Neutrophil (primary cell): Measurements from ENCODE around the gene DUSP8.

Experiments
- H3K27ac ChIP-seq: fragments of 200-600 bp; sonication (generic); 2 replicates; pipeline ENCODE4 v1.5.1; 2016; ENCODE audit warnings: mild to moderate bottlenecking, moderate library complexity
- H3K27me3 ChIP-seq: fragments of 200-600 bp; sonication (generic); 2 replicates; pipeline ENCODE4 v1.6.0; 2016; ENCODE audit warnings: mild to moderate bottlenecking
- H3K36me3 ChIP-seq: fragments of 200-600 bp; sonication (generic); 2 replicates; pipeline ENCODE4 v1.5.1; 2017
- H3K4me1 ChIP-seq, 2 experiments: fragments of 200-600 bp in 1 of 2; sonication (generic) in 1 of 2; 1 replicate in 1 of 2; 2 replicates in 1 of 2; pipeline versions ENCODE4 v1.5.1 to v1.6.1; 2013 to 2016; ENCODE audit warnings: low read depth in 1 of 2, low read length in 1 of 2, mild to moderate bottlenecking in 1 of 2, moderate library complexity in 1 of 2; ENCODE audit not compliant: control insufficient read depth in 1 of 2, insufficient read depth in 1 of 2
- H3K4me3 ChIP-seq, 2 experiments: fragments of 200-600 bp in 1 of 2; sonication (generic) in 1 of 2; 1 replicate in 1 of 2; 2 replicates in 1 of 2; pipeline ENCODE4 v1.5.1; 2013 to 2016; ENCODE audit warnings: low read depth in 1 of 2, low read length in 1 of 2, mild to moderate bottlenecking in 1 of 2, moderate library complexity in 1 of 2
- H3K9me3 ChIP-seq: fragments of 200-600 bp; sonication (generic); 2 replicates; pipeline ENCODE4 v1.5.1; 2016
- CTCF ChIP-seq: fragments of 200-600 bp; sonication (generic); IDR thresholded peaks from 2 replicates; pipeline ENCODE4 v1.5.1; 2016; ENCODE audit warnings: antibody characterized with exemption

DUSP8 gene

GRCh38 chr11:1560649-1561251 lies 11.3 kb downstream of the DUSP8 start:
- TF ChIP-seq CTCF, result no peak
- Histone ChIP-seq H3K27ac (no peak overlapping the region), H3K4me1 (no peaks in the 10 kb centered on the region), H3K36me3 (no peaks in the 10 kb centered on the region), H3K4me3 (no peak overlapping the region), H3K9me3 (no peaks in the 10 kb centered on the region), H3K27me3 (peaks cover 95% of the 10 kb centered on the region)

DNA sequence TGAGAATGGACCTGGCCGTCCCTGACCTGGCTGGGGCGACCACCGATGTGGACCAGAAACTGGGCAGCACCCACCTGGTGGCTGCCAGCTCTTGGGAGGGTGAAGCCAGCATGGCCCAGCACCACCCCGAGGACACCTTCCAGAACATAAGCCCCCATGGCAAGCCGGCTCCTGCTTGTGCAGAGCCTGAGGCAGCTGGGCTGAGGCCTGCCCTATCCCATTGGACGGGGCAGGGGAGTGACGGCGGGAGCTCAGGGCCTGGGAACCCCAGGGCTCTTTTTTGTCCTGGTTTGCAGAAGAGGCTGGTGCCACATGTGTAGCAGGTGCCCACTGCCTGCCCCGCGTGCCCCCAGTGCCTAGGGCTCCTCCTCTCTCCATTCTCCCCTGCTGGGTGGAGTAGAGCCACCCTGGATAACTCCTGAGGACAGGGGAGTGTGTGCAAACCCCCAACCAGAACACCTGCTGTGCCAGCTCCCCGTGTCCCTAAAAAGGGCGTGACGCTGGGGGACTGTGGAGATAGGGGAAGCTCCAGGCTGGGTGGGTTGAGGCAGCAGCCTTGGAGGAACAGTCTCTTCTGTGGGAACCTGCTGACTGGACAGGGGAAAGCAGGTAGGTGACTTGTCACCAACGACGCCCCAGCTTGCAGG lies 11.9 kb downstream of the DUSP8 start:
- H3K27me3 ChIP-seq, result peaks cover 95% of the 10 kb centered on the region
- H3K27ac ChIP-seq, result no peak overlapping the region
- H3K9me3 ChIP-seq, result no peaks in the 10 kb centered on the region
- TF ChIP-seq CTCF, result no peak
- H3K36me3 ChIP-seq, result no peaks in the 10 kb centered on the region
- H3K4me1 ChIP-seq, result no peaks in the 10 kb centered on the region
- H3K4me3 ChIP-seq, result no peak overlapping the region

- peaks cover 95% of the 10 kb centered on the region for H3K27me3 ChIP-seq
- no peak for TF ChIP-seq CTCF
- no peaks in the 10 kb centered on the region for H3K9me3 ChIP-seq
- no peak overlapping the region for H3K4me3 ChIP-seq
- H3K4me1 ChIP-seq, result no peaks in the 10 kb centered on the region
- no peaks in the 10 kb centered on the region for H3K36me3 ChIP-seq
- no peak overlapping the region for H3K27ac ChIP-seq
These were observed 12.7 kb downstream of the DUSP8 start for GRCh38 chr11:1559111-1559951.

DNA sequence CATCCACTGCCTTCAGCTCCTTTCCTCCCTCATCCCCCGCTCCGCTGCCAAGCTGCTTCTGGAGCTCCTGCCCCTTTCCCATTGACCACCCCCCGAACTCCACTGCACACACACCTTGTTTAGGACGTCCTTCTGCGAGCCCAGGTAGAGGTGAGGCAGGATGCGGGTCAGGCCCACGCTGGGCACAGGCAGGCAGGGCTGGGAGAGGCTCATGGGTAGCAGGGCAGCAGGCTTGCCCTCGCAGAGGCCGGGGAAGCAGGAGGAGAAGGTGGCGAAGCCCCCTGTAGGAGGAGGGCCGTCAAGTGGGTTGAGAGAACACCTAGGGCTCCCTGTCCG lies 13.3 kb downstream of the DUSP8 start:
- H3K36me3 ChIP-seq, result no peaks in the 10 kb centered on the region
- no peak overlapping the region for H3K27ac ChIP-seq
- no peaks in the 10 kb centered on the region for H3K9me3 ChIP-seq
- no peak overlapping the region for H3K4me3 ChIP-seq
- no peaks in the 10 kb centered on the region for H3K4me1 ChIP-seq
- TF ChIP-seq CTCF, result no peak
- H3K27me3 ChIP-seq, result peaks cover 95% of the 10 kb centered on the region

DNA sequence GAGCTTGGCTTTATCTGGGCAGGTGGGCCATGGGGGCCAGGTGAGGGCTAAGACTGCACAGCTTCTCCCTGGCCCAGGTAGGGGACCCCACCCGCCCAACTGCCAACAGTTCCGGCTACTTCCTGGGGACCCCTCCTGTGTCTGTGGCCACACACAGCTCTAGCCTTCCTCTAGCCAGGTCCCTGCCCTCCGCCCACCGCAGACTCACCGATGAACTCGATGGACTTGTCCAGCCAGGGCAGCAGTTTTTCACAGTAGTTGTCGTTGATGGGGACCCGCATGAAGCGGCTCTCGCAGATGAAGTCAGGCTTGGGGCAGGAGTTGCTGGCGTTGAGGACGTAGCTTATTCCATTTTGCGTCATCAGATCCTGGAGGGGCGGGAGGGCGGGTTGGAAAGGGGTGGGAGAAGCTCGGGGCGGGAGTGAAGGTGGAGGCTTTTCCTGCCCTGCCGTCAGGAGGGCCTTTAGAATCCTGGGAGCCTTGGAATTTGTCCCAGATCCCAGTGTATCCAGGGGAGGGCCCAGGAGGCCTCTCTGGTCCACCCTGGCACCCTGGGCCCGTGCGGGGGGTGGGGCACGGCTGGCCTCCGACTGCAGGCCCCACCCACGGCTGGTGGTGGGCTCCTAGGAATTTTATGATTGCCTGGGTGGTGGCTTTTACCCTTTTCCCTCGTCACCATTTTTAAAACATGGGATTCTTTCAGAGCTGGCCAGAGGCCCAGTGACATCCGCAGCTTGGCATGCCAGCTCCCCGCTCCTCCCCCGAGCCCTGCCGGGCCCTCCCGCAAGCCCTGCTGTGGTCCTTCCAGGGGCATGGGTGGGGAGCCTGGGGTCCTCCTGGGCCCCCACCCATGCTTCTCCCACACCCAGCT lies 13.9 kb downstream of the DUSP8 start:
- no peak for TF ChIP-seq CTCF
- Histone ChIP-seq H3K27me3 (peaks cover 95% of the 10 kb centered on the region), H3K4me1 (no peaks in the 10 kb centered on the region), H3K9me3 (no peaks in the 10 kb centered on the region), H3K27ac (no peak overlapping the region), H3K4me3 (no peak overlapping the region), H3K36me3 (no peaks in the 10 kb centered on the region)
